GM12878 (cell line): Measurements from ENCODE around the gene CCL14. TPM values are rescaled to one million over a fixed set of nuclear protein-coding genes. Genes with fewer than 3 reads are reported as not detected.

ENCODE experiments used
- ATAC-seq: fragments of 200-7000 bp; cut with Tn5 transposase; 3 replicates; pipeline ENCODE4 v1.9.1; 2020; ENCODE audit warnings: mild to moderate bottlenecking, moderate library complexity
- BruUV-seq: library from RNA; stranded (reverse); fragments of 400-500 nt; replicated peaks from 2 replicates; lab custom pipeline; 2021; lab: Mats Ljungman, UMichigan
- CTCF ChIA-PET: fragments of 300-600 bp; sonication (Branson Sonifier 250); formaldehyde crosslinking; extraction: SDS; loops from one replicate; lab custom pipeline; 2021; ENCODE audit warnings: inconsistent platforms; lab: Yijun Ruan, JAX
- POLR2A ChIA-PET: fragments of 350-600 bp; formaldehyde crosslinking; extraction: SDS; loops from one replicate; lab custom pipeline; 2021; ENCODE audit warnings: inconsistent platforms; lab: Charles Lee
- RAD21 ChIA-PET: fragments of 300-600 bp; sonication (Branson Sonifier 250); formaldehyde crosslinking; loops from one replicate; lab custom pipeline; 2023; ENCODE audit warnings: antibody characterized with exemption; ENCODE audit not compliant: unreplicated experiment; lab: Charles Lee
- SMC1A ChIA-PET: fragments of 300-600 bp; sonication (Branson Sonifier 250); formaldehyde crosslinking; loops from one replicate; lab custom pipeline; 2023; ENCODE audit not compliant: unreplicated experiment, uncharacterized antibody; lab: Charles Lee
- DNase-seq: peaks from one replicate; pipeline ENCODE4 v3.0.0-alpha.2; 2011; ENCODE audit warnings: low read depth, low spot score
- FAIRE-seq: peaks from 3 replicates; lab custom pipeline; 2011; peaks lifted over from hg19 to GRCh38; lab: Jason Lieb, UNC
- H2AFZ ChIP-seq: 2 replicates; pipeline ENCODE4 v1.6.0; 2011; ENCODE audit warnings: low read depth, low read length, control low read depth; ENCODE audit not compliant: control insufficient read depth
- H3K27ac ChIP-seq: 2 replicates; pipeline ENCODE4 v1.5.1; 2011; ENCODE audit warnings: control low read depth; ENCODE audit not compliant: control insufficient read depth, insufficient read depth
- H3K27me3 ChIP-seq, 2 experiments: replicated peaks in 1 of 2; 2 replicates each; pipeline versions ENCODE4 v1.6.0 to v1.6.1; 2011; ENCODE audit warnings: low read length in 1 of 2; ENCODE audit not compliant: control insufficient read depth in 2 of 2, insufficient read depth in 2 of 2
- H3K36me3 ChIP-seq, 2 experiments: 2 replicates each; pipeline ENCODE4 v1.5.1; 2011; ENCODE audit warnings: low read length in 1 of 2; ENCODE audit not compliant: control insufficient read depth in 2 of 2, insufficient read depth in 2 of 2
- H3K4me1 ChIP-seq: 2 replicates; pipeline ENCODE4 v1.6.1; 2011; ENCODE audit warnings: mild to moderate bottlenecking, low read length, moderate library complexity, mixed read lengths; ENCODE audit not compliant: control insufficient read depth, insufficient read depth
- H3K4me2 ChIP-seq: 2 replicates; pipeline ENCODE4 v1.6.0; 2011; ENCODE audit warnings: control low read depth; ENCODE audit not compliant: control insufficient read depth, insufficient read depth
- H3K4me3 ChIP-seq: fragments of 200-600 bp; sonication (generic); 2 replicates; pipeline ENCODE4 v1.5.1; 2016
- H3K79me2 ChIP-seq: 2 replicates; pipeline ENCODE4 v1.6.0; 2011; ENCODE audit warnings: low read length; ENCODE audit not compliant: control insufficient read depth, insufficient read depth
- H3K9ac ChIP-seq: 2 replicates; pipeline ENCODE4 v1.8.0; 2011; ENCODE audit warnings: low read length, control low read depth, mixed read lengths; ENCODE audit not compliant: control insufficient read depth, insufficient read depth
- H3K9me3 ChIP-seq: replicated peaks from 3 replicates; pipeline ENCODE4 v1.5.1; 2011; ENCODE audit warnings: mild to moderate bottlenecking, low read length; ENCODE audit not compliant: control insufficient read depth, insufficient read depth
- H4K20me1 ChIP-seq: 2 replicates; pipeline ENCODE4 v1.6.0; 2011; ENCODE audit not compliant: control insufficient read depth, insufficient read depth
- ATF2 ChIP-seq: IDR thresholded peaks from 2 replicates; pipeline ENCODE4 v1.6.1; 2012; ENCODE audit warnings: low read length, inconsistent platforms
- CEBPB ChIP-seq, 2 experiments: fragments of 150-350 bp in 1 of 2; IDR thresholded peaks; 2 replicates each; pipeline ENCODE4 v1.6.1; 2012 to 2014; ENCODE audit warnings: low read depth in 2 of 2, low read length in 2 of 2, borderline replicate concordance in 1 of 2, inconsistent platforms in 1 of 2
- CREB1 ChIP-seq: IDR thresholded peaks from 2 replicates; pipeline ENCODE4 v1.6.1; 2012; ENCODE audit warnings: low read depth, mild to moderate bottlenecking, inconsistent platforms
- ESRRA ChIP-seq: IDR thresholded peaks from 2 replicates; pipeline ENCODE4 v1.6.1; 2012; ENCODE audit warnings: mild to moderate bottlenecking, low read length, improper control_type of control experiment
- MEF2B ChIP-seq: fragments of 450-650 bp; IDR thresholded peaks from 2 replicates; pipeline ENCODE4 v1.6.1; 2018; ENCODE audit warnings: mild to moderate bottlenecking, moderate library complexity; ENCODE audit not compliant: partially characterized antibody, poor library complexity, severe bottlenecking
- PAX8 ChIP-seq: fragments of 450-650 bp; IDR thresholded peaks from 2 replicates; pipeline ENCODE4 v1.6.1; 2017; ENCODE audit warnings: mild to moderate bottlenecking, moderate library complexity
- PBX3 ChIP-seq: IDR thresholded peaks from 2 replicates; pipeline ENCODE4 v1.6.1; 2011; ENCODE audit warnings: mild to moderate bottlenecking, low read depth, low read length, moderate library complexity; ENCODE audit not compliant: insufficient replicate concordance
- PML ChIP-seq: IDR thresholded peaks from 2 replicates; pipeline ENCODE4 v1.6.1; 2012; ENCODE audit warnings: low read length, inconsistent platforms
- RAD51 ChIP-seq: fragments of 450-650 bp; IDR thresholded peaks from 2 replicates; pipeline ENCODE4 v1.6.1; 2016; ENCODE audit warnings: moderate library complexity, mild to moderate bottlenecking, inconsistent platforms
- USF1 ChIP-seq: IDR thresholded peaks from 2 replicates; pipeline ENCODE4 v1.6.1; 2011; ENCODE audit warnings: borderline replicate concordance, low read depth, mild to moderate bottlenecking, moderate library complexity, mixed read lengths, low read length; ENCODE audit not compliant: insufficient read depth; ENCODE audit errors: extremely low read length
- ZNF274 ChIP-seq: IDR thresholded peaks from one replicate; pipeline ENCODE4 v1.8.0; 2011; ENCODE audit not compliant: insufficient read length, insufficient read depth
- ZNF384 ChIP-seq: IDR thresholded peaks from 2 replicates; pipeline ENCODE4 v1.6.1; 2012; ENCODE audit warnings: low read depth, mild to moderate bottlenecking, low read length, improper control_type of control experiment, borderline replicate concordance
- ZNF622 ChIP-seq: fragments of 450-650 bp; IDR thresholded peaks from 2 replicates; pipeline ENCODE4 v1.6.1; 2017; ENCODE audit warnings: mild to moderate bottlenecking, inconsistent platforms
- WGBS: methylation state at CpG from one replicate; pipeline ENCODE4 v1.1.6; 2016; ENCODE audit warnings: low lambda C conversion rate; ENCODE audit not compliant: insufficient replicate concordance, insufficient coverage; ENCODE audit errors: missing lambda C conversion rate; 5-methylcytosine and 5-hydroxymethylcytosine counted together
- in situ Hi-C: fragments of 300-500 bp; cut with MboI; formaldehyde crosslinking; loops from 9 replicates; pipeline ENCODE4 v1.14.3; 2018; ENCODE audit warnings: mixed read lengths
- intact Hi-C: fragments of 100-400 bp; cut with micrococcal nuclease; formaldehyde crosslinking; loops from one replicate; pipeline ENCODE4 v1.14.2; 2022; ENCODE audit not compliant: unreplicated experiment
- polyA plus RNA-seq, 11 experiments: library from polyadenylated mRNA; depleted of rRNA in 4 of 11; unstranded in 6 of 11; stranded (reverse) in 5 of 11; fragments of >200 nt; fragmentation: Nextera tagmentation in 4 of 11; fragmentation: Illumina TruSeq in 1 of 11; extraction: Ambion mirVana in 4 of 11; extraction: Trizol in 1 of 11; gene quantifications; 1 replicate in 1 of 11; 2 replicates in 10 of 11; pipeline versions ENCODE4 v1.2.1 to v1.2.3, GENCODE V29; 2011 to 2016; ENCODE audit warnings: inconsistent platforms in 2 of 11, missing spikeins in 2 of 11, low read depth in 1 of 11
- total RNA-seq, 4 experiments: library from RNA; depleted of rRNA in 3 of 4; stranded (reverse); fragments of >200 nt in 3 of 4; fragmentation: Illumina TruSeq in 1 of 4; extraction: Trizol in 1 of 4; gene quantifications; 2 replicates each; pipeline versions ENCODE4 v1.2.1 to v1.2.3, GENCODE V29; 2013 to 2021

Gene CCL14
- total and polyA plus RNA-seq, 10 of the 15 experiments (the other 5 are each of a cell fraction or from before 2014, with no cell fraction given): not detected

- no peak overlapping the region for H3K4me2 ChIP-seq
- ChIA-PET RAD21 (interaction anchor here (1.3 kb wide), 1 partner anchor 53 kb away, joined by 5 read pairs; no protein-coding TSS in a partner anchor), POLR2A (no interaction called here)
- no peak for FAIRE-seq
- no peaks in the 10 kb centered on the region for H3K36me3 ChIP-seq
- H3K4me1 ChIP-seq: peaks cover 5% of the 10 kb centered on the region; the same call in 1 of the 2 replicates
- 0% methylated on average over 1 of the region's 1 CpG for WGBS
- no TSS peak for BruUV-seq
- TF ChIP-seq PAX8 (no peak), ZNF274 (no peak), USF1 (no peak), ESRRA (no peak), ATF2 (no peak), PML (no peak), CREB1 (no peak), ZNF622 (no peak), RAD51 (no peak), PBX3 (no peak), CEBPB (IDR thresholded peaks at IDR 0.05; ENCODE audit: borderline replicate concordance in 1 of 2, low read depth in 2 of 2, low read length in 2 of 2) (no peak), MEF2B (no peak), ZNF384 (no peak)
- TF ChIP-seq, all 136 proteins: peak for 0
- in situ Hi-C loops (no loop called here), intact Hi-C loops (no loop called here)
- no peak overlapping the region for H3K9ac ChIP-seq
- no peaks in the 10 kb centered on the region for H3K79me2 ChIP-seq
- no peaks in the 10 kb centered on the region for H3K27me3 ChIP-seq
- ChIA-PET SMC1A (interaction anchor here (0.7 to 1.3 kb wide), 2 partner anchors 17 to 76 kb away, joined by 3 read pairs; no protein-coding TSS in a partner anchor), CTCF (interaction anchor here (2.5 kb wide), 1 partner anchor 42 kb away, joined by 12 read pairs; no protein-coding TSS in a partner anchor)
- no peaks in the 10 kb centered on the region; the same call in 2 of the 3 replicates for H3K9me3 ChIP-seq
- H3K4me3 ChIP-seq: no peak overlapping the region
- no peak overlapping the region for H3K27ac ChIP-seq
- H4K20me1 ChIP-seq: no peaks in the 10 kb centered on the region
- DNase-seq (no peak), ATAC-seq (no peak)
- no peak overlapping the region for H2AFZ ChIP-seq
These were observed 44.4 kb upstream of the CCL14 start for GRCh38 chr17:36030956-36031355.
